ENCODE results near the gene ADAMTS12.

ADAMTS12 gene

DNA sequence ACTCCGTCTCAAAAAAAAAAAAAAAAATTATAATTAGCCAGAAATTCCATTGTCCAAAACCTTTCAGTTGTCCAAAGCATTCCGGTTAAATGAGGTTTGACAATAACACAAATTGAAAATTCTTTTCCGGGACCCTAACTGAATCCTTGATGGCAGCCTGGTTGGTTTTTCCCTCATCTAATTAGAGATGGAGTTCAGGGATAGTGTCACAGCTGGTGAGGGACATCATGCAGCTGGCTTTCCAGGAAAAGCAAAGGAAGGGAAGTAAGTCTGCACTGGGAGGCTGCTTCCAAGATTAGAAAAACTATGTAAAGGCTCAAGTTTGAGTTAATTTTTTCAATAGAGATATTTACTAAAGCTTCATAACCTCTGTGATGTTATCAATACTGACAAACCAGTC, 195.4 kb downstream of the ADAMTS12 start:
- no peak for DNase-seq

DNA sequence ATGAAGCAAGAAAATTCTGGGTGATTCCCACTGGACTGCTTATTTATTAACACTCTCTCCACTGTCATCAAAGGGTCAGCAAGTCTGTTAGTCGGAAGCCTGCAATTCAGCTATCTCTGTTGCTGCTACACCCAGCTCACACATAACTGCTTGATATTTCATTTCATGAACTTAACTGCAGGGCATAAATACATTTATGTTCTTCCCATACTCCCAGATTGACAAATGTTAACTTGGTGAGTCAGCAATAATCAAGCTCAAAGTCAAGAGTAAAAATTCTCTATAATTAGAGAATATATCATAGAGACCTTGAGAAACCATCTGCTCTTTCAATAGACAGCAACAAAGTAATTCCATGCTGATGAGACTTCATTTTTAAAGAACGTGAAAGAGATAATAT, 198.8 kb downstream of the ADAMTS12 start:
- no peak for DNase-seq

DNA sequence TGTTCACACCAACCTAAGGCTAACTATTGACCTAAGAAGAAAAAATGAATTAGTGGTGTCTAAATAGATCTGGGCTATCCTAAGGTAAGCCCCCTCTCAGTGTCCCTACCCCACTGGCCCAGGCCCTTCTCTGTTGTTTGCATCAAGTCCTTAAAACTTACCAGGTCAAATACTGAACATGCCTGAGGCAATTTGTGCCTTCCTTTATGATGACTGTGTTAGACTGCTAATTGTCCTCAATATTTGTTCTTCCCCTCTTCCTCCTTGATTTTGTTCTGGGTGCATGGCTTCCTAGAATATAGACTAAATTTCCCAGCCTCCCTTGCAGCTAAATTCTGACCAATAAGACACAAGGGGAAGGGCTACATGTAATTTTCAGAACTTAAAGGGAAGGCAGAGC, 199.9 kb downstream of the ADAMTS12 start:
- no peak for DNase-seq

DNA sequence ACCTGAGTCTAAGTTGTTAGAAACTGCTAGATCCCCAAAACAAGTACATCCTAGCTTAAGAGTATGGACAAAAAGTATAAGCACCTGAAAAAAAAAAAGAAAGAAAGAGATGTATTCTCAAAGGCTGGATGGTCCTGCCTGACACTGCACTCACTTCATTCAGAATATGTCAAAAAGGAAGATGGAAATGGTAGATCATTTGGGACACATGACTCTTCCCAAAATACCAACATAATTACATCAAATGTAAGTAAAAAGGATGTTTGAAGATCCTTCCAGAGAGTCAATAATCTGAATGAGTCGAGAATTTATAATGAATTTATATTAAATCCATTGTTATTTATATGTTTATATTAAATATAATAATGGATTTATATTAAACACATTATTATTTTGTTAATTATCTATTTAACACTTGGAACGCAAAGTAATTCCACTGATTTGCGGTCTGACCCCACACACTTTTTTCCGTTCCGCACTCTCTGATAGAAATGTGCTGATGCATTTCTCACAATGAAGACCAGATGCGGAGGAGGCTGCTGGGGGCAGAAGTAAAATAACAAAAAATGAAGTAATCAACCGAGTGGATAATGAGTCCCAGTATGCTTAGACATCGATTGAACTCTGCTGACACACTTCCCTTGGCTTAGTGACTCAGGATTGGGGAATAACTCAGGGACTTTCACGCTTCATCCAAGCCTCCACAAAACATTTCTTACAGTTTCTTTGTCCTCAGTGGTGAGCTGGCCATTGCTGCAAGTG, 201.2 kb downstream of the ADAMTS12 start:
- peak; percentile 90 for DNase-seq

DNA sequence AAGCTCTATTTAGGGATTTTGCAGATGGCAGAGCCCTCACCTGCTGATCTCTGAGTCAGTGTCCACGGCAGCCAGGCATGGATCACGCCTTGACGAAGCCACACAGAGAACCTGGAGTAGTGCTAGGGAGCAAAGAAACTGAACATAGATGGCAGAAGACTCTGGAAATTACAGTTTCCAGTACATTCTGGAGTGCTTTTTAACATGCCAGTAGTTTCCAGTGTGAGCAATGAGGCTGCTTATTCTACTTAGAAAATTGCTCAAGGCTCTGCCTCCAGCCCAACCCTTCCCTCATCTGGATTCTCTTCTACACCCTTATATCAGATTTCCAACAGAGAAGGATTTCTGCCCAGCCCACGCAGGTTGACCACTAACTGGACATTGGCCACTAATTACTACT, 203.3 kb downstream of the ADAMTS12 start:
- DNase-seq, result no peak

DNA sequence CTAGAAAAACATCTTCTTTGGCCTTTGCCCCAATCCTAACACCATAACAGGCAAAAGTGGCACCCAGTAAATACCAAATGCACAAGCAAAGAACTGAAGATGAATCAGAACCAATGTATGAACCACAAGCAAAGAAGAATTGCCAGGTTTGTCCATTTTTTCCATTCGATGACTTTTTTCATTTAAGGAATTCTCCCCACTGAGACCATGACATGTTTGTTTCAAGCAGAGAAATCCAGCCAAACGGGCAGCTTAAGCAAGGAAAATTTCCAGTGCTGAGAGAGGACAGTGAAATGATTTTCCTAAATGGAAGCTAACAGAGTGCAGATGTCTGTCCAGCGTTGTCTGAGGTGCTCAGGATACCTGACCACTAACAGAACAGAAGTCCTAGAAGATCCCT, 203.7 kb downstream of the ADAMTS12 start:
- no peak for DNase-seq

DNA sequence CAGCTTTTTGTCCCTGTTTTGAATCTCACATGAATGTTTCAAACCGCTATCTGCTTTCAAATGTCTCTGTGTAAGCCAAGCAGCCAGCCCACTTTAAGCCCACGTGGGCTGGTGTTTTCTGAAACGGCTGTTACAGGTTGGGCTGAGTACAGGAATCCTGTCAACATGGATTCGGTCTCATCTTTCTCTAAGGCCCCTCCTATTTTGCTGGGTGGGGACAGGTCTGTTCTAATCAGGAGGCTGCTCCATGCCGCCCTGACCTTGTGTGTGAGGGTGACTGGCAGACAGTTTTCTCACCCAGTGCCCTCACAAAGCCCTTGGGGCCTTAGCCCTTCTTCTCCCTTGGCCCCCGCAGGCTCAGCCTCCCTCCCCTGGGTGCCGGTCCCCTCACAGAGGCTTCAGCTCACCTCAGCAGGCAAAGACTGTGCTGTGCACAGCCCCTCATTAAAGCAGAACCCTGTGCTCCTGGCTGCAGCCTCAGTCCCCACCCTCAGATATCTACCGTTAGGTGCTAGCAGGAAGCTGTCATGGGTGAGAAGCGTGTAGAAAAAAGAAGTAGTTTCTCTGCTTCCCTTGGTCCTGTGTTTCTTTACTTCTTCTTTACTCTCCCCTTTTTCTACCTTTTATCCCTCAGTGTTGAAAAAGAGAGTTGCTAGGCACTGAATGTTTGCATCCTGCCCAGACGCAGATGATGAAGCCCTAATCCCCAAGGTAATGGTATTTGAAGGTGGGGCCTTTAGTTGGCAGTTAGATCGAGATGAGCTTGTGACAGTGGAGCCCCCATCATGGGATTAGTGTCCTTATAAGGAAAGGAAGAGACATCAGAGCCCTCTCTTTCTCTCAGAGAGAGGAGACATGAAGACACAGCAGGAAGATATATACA, 205.7 kb downstream of the ADAMTS12 start:
- DNase-seq, result no peak

DNA sequence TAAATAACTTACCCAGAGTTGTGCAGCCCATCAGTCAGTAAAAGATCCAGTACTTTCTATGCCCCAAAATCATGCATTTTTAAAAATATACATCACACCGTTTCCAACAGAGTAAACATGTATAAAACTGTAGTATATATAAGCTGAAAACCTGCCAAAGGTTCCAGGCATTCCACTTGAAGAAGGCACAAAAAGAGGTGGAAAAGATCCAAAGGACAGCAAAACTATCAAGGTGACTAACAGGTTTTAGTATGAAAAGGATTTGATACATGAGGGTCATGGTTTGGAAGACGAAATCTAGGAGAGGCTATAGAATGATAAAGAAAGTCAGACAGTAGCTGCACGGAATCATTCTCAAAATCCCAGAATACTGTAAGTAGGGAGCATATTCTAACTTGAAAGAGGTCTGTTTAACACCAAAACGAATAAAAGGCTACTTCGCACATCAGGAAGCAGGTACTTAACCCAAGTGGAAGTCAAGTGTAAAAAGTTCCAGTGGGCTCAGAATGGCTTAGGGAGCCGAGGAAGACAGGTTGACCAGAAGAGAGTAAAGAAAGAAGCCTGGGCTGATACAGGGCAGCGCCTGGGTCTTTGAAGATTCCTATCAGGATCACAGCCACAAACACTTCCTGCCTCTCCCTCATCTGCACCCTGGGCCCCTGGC, 207.2 kb downstream of the ADAMTS12 start:
- DNase-seq, result no peak

DNA sequence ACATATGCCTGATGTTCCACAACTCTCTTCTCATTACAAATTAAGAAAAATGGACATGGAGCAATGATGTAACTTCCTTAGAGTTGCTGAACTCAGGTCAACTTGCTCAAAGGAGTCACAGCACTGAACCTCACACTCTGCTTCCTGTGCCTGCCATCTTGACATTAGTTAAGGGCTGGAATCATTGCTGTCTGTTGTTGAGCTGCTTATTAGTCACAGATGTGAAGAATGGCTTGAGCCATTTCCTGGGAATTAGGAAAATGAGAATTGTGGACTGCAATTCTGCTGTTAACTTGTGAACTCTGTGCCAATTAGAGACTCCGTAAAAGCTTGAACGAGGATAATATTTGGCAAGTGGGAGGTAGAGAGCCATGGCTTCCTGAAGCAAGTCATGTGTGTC, 212.0 kb downstream of the ADAMTS12 start:
- DNase-seq, result no peak

DNA sequence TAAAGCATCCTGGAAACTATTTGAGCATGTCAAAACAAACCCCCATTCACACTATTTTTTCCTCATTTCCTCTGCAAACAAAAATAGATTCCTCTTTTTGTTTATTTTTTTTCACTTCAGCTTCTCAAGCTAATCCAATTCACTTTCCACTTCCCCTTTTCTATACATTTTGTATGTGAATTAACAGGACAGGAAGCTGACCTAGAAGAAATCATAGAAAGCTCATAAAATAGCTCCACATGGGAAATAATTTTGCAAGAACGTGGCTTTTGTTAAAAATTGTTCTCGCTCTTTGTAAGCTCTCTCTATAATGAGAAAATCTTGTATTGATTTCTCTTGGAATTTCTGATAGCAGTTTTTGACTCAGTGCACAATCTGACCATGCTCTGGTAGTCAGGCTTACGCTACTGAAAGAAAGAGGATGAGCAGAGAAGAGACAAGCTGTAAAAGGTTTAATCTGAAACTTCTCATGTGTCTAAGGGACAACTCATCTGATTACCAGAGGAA, 215.8 kb downstream of the ADAMTS12 start:
- no peak for DNase-seq

DNA sequence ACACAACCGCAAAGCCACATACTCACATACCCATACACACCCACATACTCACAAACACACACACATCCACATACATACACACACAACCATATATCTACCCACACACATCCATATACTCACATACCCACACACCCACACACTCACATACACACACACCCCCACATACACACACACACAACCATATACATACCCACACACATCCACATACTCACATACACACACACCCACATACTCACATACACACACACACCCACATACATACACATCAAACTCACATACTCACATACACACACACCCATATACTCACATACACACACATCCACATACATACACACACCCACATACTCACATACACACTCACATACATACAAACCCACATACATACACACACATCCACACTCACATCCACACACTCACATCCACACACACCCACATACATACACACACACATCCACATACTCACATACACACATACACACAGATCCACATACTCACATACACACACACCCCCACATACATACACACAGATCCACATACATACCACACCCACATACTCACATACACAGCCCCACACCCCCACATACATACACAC, 220.0 kb downstream of the ADAMTS12 start:
- DNase-seq, result no peak

DNA sequence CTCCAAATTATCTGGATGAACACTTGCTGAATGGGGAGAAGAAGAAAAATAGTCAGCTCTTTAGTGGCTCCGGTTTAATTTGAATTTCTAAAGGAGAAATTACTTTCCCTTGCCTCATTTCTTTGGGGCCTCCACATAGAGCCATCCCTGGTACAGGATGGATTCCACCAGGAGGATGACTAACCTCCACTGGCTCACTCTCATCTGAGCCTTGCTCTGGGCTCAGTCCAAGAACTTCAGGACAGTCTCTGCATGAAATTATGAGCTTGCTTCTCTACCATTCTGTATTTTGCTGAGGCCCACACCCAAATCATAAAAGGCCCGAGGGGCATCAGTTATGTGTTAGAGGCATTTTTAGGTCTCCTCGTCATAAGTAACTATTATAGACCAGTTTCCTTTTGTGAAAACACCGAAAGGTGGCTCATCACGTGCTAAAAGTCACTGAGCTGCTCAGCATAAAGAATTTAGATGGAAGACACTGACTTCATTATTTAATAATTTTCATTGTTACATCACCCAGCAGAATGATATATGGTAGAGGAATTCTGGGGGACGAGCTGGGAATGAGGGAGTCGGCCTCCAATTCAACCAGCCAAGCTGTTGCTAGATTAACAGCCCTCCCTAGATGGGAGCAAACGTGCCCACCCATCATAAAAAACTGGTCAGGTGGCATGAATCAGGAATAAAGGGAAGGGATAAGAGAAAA, 228.9 kb downstream of the ADAMTS12 start:
- peak; percentile 2 for DNase-seq

DNA sequence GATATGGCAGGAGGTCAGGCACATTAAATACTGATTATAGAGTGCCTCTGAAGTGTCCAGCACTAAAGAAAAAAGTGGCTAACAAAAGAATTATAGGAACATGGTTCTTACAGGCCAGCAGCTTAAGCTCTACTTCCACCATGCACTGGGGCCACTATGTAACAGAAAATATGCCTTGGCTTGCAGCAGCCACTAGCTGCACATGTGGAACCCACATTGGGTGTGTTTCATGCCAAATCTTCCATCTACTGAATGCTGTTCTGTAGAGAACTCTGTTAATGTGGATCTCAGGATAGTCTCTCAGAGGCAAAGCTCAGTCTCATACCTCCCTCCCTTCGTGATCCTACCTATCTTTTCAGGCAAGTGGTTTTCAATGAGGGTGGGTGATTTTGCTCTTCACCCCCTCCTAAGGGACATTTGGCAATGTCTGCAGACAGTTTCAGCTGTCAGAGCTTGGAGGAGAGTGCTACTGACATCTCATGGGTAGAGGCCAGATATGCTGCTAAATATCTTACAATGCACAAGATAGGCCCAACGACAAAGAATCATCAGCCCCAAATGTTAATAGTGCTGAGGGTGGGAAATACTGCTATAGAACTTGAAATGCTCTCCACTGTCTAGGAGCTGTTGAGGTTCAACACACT, 232.1 kb downstream of the ADAMTS12 start:
- no peak for DNase-seq

DNA sequence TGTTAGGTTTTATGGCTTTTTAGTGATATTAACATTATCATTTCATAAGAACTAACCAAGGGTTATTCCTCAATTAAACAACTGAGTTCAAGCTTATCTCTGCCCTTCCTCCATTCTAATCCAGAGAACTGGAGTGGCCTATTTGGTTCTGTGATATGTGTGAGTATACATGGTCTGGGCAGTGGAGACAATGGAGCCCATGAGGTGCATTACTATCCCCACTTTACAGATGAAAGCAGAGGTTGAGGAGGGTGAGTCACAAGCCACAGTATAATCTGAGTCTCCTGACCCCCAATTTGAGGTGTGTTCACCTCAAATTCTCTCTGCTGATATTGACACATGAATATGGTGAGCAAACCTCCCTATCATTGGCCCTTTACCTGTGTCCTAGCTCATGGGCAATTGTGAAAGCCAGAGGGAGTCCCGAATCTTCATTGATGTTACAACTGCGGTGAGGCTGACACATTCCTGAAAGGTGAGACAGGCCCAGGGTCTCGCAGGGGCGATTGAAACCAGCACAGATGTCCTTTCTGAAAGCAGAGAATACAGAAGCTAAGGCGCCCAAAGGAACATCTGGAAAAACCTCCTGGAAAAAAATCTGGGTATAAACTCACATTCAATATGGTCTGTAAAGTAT, 233.9 kb downstream of the ADAMTS12 start:
- no peak for DNase-seq

DNA sequence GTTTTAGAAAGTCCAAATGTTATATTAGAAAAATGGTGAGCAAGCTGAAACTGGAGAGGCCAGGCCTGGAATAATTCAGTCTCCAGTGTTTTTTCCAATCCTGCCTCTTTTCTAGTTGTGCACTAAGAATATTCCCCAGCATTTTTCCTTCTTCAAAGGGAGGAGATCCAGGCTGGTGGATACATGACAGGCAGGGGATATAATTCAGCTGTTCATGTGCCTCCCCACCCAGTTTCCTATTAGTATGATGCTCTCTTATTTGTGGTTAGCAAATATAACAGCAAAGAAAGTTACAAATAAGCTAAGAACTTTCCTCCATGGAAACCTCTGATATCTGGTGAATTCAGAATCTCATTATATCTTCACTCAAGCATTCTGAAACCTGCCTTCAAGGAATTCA, 234.6 kb downstream of the ADAMTS12 start:
- DNase-seq, result no peak

DNA sequence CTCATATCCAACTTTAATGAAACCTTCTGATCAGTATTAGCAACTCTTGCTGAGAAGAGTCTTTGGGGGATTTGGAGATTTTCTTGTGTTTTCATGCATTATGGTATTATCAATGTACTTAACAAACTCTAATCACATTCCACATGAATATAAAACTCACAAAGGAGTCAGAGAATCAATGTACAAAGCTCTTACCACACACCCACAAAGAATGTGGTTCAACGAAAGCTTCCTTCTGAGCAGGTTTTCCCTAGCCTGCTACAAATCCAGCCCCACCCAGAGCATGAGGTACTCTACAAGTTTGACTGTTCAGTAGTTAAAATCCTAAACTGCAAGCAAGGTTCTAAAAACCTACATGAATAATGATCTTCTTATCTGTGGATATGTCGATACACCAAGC, 240.9 kb downstream of the ADAMTS12 start:
- no peak for DNase-seq

DNA sequence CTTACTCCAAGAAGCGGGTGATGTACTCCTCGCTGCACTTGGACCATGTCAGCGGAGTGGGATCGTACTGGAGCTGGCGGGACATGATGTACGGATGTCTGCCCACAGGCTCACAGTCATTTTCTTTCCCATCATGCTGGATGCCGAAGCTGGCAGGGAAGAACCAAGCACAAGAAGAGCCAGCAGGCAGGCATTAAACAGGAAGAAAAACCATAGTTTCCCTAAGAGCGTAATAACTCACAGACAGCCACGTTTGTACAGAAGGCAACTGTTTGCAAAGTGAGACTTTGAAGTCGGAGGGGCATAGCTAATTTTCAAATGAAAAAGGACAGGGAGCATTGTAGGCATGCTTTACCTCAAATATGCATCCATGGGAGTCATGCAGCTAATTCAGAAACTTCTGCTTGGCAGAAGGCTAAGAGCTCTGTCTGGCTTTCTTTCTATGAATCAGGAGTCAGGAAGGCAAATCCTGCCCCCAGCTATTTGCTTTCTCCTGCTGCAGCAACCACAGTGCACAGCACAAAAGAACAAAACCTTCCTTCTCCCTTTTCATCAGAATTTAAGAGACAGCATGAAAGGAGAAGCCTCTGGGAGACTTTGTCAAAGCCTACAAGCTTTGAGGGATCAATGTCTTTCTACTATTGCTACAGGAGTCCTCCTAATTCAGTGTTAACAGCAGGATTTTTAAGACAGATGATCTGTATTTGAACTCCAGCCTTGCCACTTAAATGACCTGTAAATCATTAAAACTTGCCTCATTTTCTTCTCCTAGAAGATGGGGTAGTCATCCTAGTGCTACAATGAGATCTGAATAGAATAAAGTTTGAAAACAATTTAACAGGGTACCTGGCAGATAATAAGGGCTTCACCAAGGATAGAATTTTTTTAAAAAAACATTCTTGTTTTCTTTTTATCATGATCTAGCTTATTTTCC, 242.0 kb downstream of the ADAMTS12 start:
- DNase-seq, result peak; percentile 24

DNA sequence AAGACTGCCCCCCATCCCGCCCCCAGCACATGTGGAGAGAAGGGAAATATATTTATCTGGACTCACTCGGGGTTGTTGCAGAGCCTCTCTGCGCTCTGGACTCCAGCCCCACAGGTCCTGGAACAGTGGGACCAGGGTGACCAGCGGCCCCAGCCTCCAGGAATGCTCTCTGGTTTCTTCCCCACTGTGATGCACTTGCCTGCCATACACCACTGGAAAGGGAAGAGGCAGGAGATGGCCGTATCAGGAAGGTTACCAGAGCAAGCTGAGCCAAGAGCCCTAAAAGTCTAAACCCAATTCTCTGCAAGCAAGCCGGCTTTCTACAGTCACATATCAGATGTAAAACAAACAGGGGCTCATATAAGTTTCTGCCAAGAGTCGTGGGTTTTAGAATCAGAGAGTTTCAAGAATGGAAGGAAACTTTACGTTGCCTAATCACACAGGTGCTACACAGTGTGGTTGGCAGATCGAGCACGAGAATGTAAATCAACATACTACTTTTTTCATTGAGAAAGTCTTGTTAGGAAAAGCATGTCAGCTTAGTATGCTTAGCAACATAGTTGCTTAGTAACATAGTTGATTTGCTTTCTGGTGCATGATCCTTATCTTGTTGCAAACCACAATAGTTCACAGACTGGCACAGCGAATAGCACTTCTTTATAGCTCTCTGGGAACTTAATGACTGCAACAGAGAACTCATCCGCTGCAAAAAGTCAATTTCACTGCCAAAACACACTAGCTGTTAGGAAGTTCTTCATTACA, 249.9 kb downstream of the ADAMTS12 start:
- DNase-seq, result peak; percentile 30

DNA sequence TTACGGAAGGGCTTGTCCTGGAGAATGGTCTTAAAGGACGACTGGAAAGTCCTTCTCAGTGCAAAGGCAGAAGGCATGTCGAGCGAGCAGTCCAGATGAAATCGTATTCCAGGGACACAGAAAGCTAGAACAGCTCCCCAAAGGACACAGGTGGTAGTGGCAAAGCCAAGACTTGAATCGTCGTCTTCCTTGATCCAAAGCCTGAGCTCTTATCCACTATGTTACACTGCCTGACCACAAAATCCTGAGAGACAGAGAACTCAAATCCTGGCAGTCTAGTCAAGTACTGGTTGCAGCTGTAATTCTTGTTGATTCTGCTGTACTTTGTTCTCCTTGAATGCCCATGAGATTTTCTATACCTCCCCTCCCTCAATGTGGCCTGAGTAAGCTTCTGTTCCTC, 252.3 kb downstream of the ADAMTS12 start:
- no peak for DNase-seq

Measured in kidney glomerular epithelial cell (primary cell).